GM12865 (cell line): ENCODE results near the gene TMEM245.

Experiments
- DNase-seq: peaks from one replicate; pipeline ENCODE4 v3.0.0; 2010; ENCODE audit warnings: low read depth
- H3K4me3 ChIP-seq: 2 replicates; pipeline ENCODE4 v1.5.1; 2011; ENCODE audit warnings: mild to moderate bottlenecking, low read depth, low read length, control low read depth
- CTCF ChIP-seq: IDR thresholded peaks from 2 replicates; pipeline ENCODE4 v1.5.1; 2011; ENCODE audit warnings: low read length, control low read depth, low read depth, inconsistent platforms; ENCODE audit not compliant: insufficient read depth; ENCODE audit errors: missing control alignments

Gene TMEM245

DNA sequence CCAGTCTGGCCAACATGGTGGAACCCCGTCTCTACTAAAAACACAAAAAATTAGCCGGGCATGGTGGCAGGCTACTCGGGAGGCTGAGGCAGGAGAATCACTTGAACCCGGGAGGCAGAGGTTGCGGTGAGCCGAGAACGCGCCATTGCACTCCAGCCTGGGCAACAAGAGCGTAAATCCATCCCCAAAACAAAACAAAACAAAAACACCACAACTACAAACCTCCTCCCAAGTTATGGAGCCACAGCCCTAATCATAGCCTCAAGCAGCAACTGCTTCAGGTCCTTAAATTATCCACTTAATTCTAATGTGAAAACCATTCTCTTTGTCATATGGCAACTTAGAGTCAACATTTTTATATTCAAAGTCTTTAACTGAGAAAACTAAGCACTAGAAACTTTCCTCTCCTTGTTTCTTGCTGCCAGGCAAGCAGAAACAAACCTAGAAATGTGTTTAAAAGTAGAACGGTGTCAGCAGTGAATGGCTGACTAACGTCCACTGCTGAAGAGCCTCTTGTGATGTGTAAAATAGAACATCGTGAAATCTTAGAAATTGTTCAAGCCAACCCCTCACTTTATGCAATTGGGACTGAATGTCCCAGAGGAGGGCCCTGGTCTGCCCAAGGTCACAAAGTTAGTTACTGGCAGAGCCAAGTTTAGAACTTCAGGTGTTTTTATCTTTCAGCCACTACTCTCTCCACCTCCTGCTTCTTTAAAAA, 5.7 kb downstream of the TMEM245 start:
- DNase-seq, result no peak
- no peak for TF ChIP-seq CTCF
- no peak overlapping the region for H3K4me3 ChIP-seq

DNA sequence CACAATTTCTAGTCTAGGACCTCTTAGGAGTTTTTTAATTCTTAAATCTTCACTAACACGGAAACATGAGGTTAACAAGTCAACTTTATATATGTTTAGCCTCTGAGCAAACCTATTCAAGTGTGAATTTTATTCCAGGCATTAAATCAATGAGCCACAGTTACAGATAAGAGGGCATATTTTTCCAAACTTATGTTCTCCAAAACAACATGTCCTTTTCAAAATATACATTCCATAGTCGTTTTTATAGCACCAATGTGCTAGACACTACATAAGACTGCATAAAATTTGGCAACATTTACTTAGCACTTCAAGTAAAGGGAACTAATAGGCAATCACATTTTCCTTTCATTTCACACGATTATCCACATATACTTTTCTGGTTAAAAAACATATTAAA, 6.5 kb downstream of the TMEM245 start:
- DNase-seq, result no peak
- H3K4me3 ChIP-seq, result no peak overlapping the region
- no peak for TF ChIP-seq CTCF

GRCh38 chr9:109110329-109111021, 9.3 kb downstream of the TMEM245 start:
- no peak overlapping the region for H3K4me3 ChIP-seq

GRCh38 chr9:109109967-109110328, 9.8 kb downstream of the TMEM245 start:
- TF ChIP-seq CTCF, result no peak
- DNase-seq, result no peak
- no peak overlapping the region for H3K4me3 ChIP-seq

More at GRCh38 chr9:109110329-109111021, 9.3 kb downstream of the TMEM245 start:
- DNase-seq, result peak; percentile 41
- no peak for TF ChIP-seq CTCF

DNA sequence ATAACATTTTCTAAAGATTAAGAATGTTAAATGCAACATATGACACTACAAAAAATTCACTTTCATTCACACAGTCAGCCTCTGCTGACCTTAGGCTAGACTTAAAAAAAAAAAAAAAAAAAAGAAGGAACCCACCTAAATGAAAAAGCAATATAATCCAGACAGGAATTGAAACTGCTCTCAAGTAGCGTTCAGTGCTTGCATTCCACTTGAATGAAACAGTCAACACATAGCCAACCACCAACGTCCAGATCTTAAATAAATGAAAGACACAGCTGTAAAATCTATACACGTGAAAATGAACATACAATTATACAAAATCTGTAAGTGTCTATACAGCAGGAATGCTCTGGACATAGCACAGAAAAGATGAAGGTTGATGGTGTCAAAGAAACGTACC, 11.4 kb downstream of the TMEM245 start:
- DNase-seq, result no peak

GRCh38 chr9:109107402-109108240, 12.1 kb downstream of the TMEM245 start:
- no peak for DNase-seq
- TF ChIP-seq CTCF, result no peak
- H3K4me3 ChIP-seq, result no peak overlapping the region

More for the DNA sequence above, 11.4 kb downstream of the TMEM245 start:
- H3K4me3 ChIP-seq, result no peak overlapping the region
- no peak for TF ChIP-seq CTCF
